Left ventricle myocardium inferior (tissue), 1 donor: ENCODE measurements around the gene PDHX. TPM values are rescaled to one million over a fixed set of nuclear protein-coding genes. Genes with fewer than 3 reads are reported as not detected.

ENCODE experiments used
- DNase-seq: peaks from one replicate; pipeline ENCODE4 v3.0.0-alpha.2; 2020
- H3K27ac ChIP-seq: fragments of 200-600 bp; replicated peaks from 2 replicates; pipeline ENCODE4 v1.8.0; 2021
- H3K27me3 ChIP-seq: fragments of 200-600 bp; 2 replicates; pipeline ENCODE4 v1.8.0; 2021; ENCODE audit warnings: low read depth
- H3K36me3 ChIP-seq: fragments of 200-600 bp; 2 replicates; pipeline ENCODE4 v1.8.0; 2021
- H3K4me1 ChIP-seq: fragments of 200-600 bp; 2 replicates; pipeline ENCODE4 v1.8.0; 2021
- H3K4me3 ChIP-seq: fragments of 200-600 bp; 2 replicates; pipeline ENCODE4 v1.8.0; 2021; ENCODE audit warnings: mild to moderate bottlenecking, moderate library complexity
- H3K9me3 ChIP-seq: fragments of 200-600 bp; replicated peaks from 2 replicates; pipeline ENCODE4 v1.8.0; 2021
- intact Hi-C: fragments of 100-400 bp; cut with micrococcal nuclease; formaldehyde crosslinking; loops from one replicate; pipeline ENCODE4 v1.11.0; 2022
- microRNA-seq: library from miRNA; unstranded; fragments of <30 nt; microRNA quantifications from one replicate; pipeline ENCODE4 v1.2.0, GENCODE V29; 2020
- total RNA-seq: library from RNA; stranded (reverse); fragmentation: NEBNext Ultra II Directional; extraction: Animal tissue kit (Norgen Biotek cat#: 25700); gene quantifications from one replicate; pipeline ENCODE4 v1.2.1, GENCODE V29; 2021
- TF ChIP-seq, protein P1 (sequence below): fragments of 200-600 bp; IDR thresholded peaks from 2 replicates; pipeline ENCODE4 v1.8.0; 2021; ENCODE audit warnings: antibody characterized with exemption, mild to moderate bottlenecking, borderline replicate concordance
- donor health status: DM: no; HTN: yes; CAD: no; lungs with severe emphysema.

The PDHX gene
- total RNA-seq, 1 donor from 2014 or later = 157 TPM

DNA sequence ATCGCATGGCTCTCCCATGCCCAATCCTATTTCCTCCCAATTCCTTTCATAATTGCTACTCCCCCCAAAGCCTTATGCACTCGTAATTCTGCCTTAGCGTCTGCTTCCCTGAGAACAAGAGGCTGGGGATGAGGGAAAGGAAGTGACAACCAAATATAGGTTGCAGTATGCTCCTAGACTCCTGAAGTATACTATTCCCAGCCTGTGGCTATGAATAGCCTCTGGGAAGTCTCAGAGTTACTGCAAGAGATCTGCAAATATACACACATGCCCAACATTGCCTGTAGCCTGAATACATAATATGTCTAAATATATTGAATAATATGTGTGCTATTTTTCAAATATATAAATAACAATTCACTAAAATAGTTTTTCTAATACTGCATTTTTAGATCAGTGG lies 126.5 kb downstream of the PDHX start:
- no peaks in the 10 kb centered on the region for H3K9me3 ChIP-seq
- H3K27ac ChIP-seq = no peak overlapping the region
- peaks cover 15% of the 10 kb centered on the region for H3K4me1 ChIP-seq
- no peaks in the 10 kb centered on the region for H3K36me3 ChIP-seq
- no peaks in the 10 kb centered on the region for H3K27me3 ChIP-seq
- intact Hi-C loops = no loop called here
- no peak for DNase-seq
- TF ChIP-seq, protein P1, sequence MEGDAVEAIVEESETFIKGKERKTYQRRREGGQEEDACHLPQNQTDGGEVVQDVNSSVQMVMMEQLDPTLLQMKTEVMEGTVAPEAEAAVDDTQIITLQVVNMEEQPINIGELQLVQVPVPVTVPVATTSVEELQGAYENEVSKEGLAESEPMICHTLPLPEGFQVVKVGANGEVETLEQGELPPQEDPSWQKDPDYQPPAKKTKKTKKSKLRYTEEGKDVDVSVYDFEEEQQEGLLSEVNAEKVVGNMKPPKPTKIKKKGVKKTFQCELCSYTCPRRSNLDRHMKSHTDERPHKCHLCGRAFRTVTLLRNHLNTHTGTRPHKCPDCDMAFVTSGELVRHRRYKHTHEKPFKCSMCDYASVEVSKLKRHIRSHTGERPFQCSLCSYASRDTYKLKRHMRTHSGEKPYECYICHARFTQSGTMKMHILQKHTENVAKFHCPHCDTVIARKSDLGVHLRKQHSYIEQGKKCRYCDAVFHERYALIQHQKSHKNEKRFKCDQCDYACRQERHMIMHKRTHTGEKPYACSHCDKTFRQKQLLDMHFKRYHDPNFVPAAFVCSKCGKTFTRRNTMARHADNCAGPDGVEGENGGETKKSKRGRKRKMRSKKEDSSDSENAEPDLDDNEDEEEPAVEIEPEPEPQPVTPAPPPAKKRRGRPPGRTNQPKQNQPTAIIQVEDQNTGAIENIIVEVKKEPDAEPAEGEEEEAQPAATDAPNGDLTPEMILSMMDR = no peak
- no peak overlapping the region for H3K4me3 ChIP-seq

DNA sequence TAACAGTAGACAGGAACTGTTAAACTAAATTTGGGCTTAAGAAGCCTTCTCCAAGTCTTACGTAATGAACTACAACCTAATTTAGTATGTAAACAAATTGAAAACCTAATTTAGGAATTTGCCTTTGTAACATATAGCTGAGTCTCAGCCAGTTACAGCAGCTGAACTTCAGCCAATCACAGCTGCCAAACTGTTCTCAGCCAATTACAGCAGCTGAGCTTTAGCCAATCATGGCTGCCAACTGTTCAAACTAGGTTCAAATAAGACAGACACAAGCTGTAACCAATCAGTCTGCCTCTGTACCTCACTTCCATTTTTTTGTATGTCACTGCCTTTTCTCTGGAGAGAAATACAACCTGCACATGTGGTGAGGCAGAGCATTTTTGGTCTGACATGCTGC lies 127.5 kb downstream of the PDHX start:
- Histone ChIP-seq H3K36me3 (no peaks in the 10 kb centered on the region), H3K27me3 (no peaks in the 10 kb centered on the region), H3K27ac (no peak overlapping the region), H3K9me3 (no peaks in the 10 kb centered on the region), H3K4me3 (peak overlapping the region; percentile 37), H3K4me1 (peaks cover 15% of the 10 kb centered on the region)
- TF ChIP-seq, protein P1 = no peak
- intact Hi-C loops = no loop called here
- no peak for DNase-seq

DNA sequence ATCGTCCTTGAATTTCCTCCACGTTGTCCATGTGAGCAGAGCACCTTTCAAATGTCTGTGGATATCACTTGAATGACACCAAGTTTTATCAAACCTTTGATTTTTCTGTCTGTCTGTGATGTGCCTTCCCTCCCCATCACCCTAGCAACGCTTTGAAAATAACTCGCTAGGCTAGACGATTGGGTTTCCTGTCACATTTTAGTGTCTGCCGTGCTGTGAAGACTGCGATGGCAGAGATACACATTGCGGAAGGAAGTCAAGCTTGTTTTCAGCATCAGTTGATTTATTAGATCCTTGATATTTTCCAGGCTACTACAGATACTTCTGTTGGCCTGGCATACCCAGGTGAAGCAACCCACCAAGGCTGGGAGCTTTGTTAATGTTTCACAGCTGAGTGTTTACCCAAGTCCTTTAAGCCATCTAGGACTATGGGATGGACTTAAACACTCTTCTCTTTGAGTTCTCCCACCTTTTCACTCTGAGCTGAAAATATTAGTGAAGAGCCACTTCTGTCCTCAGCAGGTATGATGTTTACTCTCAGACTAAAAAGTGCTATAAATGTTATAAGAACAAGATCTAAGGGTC lies 128.9 kb downstream of the PDHX start:
- TF ChIP-seq, protein P1 = no peak

More for the DNA sequence above, 128.9 kb downstream of the PDHX start:
- intact Hi-C loops = no loop called here
- Histone ChIP-seq H3K9me3 (no peaks in the 10 kb centered on the region), H3K27ac (no peak overlapping the region), H3K4me1 (peaks cover 15% of the 10 kb centered on the region), H3K27me3 (no peaks in the 10 kb centered on the region), H3K36me3 (no peaks in the 10 kb centered on the region), H3K4me3 (no peak overlapping the region)
- DNase-seq = no peak

Small RNAs within 50 kb of the gene (microRNA-seq; reads per million reads assigned to microRNA genes)
- gene MIR1343 = 2.5 reads per million

Other genes with a start within 250 kb of the PDHX start
- gene APIP, start 239 bp upstream of the PDHX start, total RNA-seq = 24.3 TPM
- gene CD44, start 222.6 kb downstream of the PDHX start, total RNA-seq = 14.0 TPM